HG03378 (cell line): ENCODE results near the gene BRWD1.
"Not testable (repeated sequence)": the region's sequence is repeated elsewhere in the genome, so short reads cannot be mapped to it uniquely, and the experiment has no call there.

Source experiments
- ATAC-seq: cut with Tn5 transposase; IDR thresholded peaks from one replicate; pipeline ENCODE4 v1.9.1; 2021; ENCODE audit warnings: mild to moderate bottlenecking, moderate library complexity; ENCODE audit not compliant: unreplicated experiment

The BRWD1 gene

DNA sequence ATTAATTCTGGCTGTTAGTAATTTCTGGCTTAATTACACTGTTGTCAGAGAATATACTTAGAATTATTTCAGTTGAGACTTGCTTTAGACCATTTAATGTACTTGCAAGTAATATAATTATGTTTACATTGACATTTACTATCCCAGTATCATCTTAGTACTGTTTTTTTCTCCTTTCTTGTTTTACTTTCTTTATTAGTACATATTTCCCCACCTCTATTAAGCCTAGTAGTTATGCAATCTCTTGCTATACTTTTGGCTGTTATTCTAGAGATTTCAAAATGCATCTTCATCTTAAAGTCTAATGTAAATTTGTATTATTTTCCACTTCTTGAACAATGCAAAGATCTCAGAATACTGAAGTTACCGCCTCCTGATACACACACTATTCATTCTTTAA lies 24.4 kb downstream of the BRWD1 start:
- ATAC-seq, result no peak

DNA sequence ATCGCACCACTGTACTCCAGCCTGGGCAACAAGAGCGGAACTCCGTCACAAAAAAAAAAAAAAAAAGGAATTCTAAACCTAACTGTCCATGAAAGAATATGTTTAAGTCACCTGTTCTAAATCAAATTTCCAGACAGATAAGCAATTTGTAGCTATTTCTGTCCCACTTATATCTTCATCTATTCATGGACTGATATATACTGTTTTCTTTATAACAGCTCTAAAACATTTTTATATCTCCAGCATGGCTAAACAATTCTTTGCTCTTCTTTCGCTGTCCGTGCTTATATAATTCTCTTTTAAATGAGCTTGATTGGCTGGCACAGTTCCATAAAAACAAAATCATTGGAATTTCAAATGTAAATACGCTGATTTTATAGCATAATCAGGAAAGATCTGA lies 30.5 kb downstream of the BRWD1 start:
- no peak for ATAC-seq

DNA sequence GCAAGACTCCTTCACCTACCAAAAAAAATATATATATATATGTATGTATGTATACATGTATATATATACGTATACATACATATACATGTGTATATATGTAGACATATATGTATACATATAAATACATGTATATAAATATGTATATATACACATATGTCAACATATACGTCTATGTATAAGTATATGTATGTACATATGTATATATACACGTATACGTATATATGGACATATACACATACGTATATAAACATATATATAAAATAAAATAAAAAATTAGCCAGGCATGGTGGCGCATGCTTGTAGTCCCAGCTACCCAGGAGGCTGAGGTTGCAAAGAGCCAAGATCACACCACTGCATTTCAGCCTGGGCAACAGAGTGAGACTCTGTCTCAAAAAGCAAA lies 31.6 kb downstream of the BRWD1 start:
- ATAC-seq, result no peak

DNA sequence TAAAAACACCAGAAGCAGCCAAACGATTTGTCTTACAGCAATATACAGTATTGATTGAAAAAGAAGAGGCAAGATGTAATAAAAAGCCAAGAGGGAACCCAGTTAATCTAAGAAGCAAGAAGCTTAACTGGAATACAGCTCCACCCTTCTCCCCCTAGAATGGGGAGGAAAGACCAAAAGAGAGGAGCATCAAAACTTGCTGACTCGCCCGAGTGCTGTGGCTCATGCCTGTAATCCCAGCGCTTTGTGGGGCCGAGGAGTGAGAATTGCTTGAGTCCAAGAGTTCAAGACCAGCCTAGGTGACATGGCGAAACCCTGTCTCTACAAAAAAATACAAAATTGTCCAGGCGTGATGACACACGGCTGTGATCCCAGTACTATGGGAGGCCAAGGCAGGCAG lies 32.2 kb downstream of the BRWD1 start:
- no peak for ATAC-seq

DNA sequence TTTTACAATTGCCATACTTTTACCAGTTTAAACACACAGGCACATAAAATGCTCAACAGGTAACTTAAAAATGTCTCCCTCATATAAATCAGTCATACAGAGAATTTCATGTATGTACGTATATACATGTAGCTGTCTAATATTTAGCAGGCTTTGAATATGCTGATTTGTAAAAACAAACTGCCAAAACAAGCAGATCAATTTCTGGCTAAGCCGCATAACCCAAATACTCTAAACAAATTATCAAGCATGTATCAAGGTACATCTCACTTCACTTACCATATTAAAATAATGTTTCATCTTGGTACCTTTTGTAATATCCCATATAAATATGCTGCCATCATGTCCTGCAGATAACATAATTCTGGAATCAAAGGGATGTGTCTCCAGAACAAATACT lies 43.8 kb downstream of the BRWD1 start:
- no peak for ATAC-seq

DNA sequence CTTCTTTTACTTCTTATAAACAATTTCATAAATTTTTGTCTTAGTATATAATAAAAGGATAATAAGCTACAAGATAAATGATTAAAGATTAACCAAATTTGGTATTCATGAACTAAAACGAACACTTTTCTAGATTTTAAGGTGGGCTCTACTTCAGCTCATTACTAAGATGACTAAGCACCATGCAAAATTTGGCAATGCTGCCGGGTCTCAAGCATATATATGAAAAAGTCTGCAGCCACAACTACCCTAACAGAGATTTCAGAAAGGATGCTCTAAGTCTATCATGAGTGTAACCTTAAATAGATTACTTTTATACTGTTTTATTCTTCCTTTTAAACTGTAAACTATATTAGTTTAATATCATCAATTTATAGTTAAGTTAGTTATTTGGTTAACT lies 47.8 kb downstream of the BRWD1 start:
- ATAC-seq, result peak; percentile 54

DNA sequence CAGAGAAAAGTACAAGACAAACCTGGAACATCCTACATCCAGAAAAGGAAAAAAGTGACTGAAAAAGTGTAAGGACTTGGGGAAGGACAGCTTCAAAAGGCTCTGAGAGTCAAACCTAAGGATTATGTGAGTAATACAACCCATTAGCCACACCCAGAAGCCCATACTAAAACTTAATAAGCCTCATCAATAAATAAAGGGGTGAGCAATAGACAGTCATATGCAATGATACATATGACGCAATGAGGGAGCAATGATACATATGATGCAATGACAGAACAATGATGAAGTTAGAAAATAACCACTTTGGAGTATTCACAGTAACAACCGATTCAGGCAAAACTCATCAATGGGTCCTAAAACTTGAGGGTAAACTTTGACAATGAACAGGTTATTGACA lies 50.1 kb downstream of the BRWD1 start:
- no peak for ATAC-seq

DNA sequence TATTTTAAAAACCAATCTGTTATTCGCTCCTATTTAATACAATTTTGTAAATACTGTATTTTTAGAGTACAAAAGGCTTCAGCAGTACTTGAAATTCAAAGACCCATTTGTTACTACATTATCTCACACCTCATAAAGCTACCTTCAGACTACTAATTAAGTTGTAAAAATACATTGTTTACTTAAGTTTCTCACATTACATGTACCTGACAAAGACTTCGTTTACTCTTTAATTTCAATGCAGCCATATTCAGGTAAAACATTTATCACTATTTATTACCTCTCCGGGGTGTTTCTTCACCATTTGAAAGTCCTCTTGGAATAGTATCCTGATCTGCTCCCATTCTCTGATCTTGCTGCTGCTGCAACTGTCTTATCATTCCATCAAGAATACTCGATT lies 55.2 kb downstream of the BRWD1 start:
- no peak for ATAC-seq

DNA sequence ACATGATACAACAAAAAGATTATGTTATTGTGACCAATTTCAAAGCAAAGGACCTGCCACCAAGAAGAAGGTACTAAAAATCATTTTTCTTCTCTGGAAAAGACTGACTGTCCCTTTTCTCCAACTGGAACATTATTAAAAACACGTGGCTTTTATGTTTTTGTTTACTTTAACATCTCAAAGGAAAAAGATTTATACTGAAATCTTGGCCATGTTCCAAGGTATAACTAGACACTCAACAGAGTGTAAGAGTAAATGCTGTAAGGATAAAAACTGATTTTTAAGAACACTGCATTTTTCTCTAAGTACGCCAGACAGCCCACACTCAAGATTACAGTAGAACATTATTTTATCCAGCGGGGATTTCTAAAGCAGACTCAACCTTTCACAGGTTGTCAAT lies 62.1 kb downstream of the BRWD1 start:
- no peak for ATAC-seq

DNA sequence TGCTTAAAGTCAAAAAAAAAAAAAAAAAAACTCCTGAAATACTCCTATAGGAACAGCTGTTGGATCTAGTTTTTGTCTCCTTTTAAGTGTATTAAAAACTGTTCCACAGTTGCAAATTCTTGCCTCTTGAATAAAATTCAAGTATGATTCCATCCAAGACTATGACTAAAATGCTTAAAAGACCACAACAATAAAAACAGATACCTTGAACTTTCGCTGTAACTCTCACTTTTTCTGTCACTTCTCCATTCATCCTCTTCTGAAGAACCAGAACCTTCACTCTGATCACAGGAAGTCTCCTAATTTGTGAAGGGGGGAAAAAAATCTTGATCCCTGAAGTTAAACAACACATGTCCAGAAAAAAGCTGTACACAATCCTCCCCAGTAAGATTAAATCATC lies 75.2 kb downstream of the BRWD1 start:
- ATAC-seq, result no peak

DNA sequence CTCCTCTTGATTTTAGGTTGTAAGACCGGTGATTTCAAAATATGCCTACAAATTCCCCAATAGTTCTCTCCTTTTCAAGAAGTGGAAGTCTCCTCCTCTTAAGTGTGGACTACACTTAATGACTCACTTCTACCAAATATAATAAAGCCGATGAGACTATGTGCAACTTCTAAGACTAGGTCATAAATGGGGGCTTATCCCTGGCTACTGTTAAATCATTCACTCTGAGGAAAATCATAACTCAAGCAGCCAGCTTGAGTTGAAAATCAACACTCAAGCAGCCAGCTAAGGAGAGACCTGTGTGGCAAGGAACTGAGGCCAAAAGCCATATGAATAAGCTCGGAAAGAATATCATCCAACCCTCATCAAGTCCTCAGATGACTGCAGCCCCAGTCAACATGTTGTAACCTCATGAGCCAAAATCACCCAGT lies 80.6 kb downstream of the BRWD1 start:
- no peak for ATAC-seq

DNA sequence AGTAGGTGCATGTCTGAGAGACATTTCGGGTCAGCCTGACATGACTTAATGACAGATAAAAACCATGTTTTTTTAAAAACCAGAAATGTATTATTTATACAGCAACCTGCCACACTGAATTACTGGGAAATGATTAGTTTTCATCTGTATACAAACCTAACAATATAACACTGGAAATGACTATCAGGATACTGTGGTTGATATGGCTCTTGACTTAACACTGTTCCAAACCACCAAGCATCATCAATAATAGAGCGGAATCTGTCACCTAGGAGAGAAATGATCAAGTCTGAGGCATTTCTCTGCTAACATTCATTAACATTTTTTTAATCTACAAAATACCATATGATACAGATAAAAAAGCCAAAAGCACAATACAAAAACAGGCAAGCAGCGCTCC lies 88.5 kb downstream of the BRWD1 start:
- ATAC-seq, result no peak

DNA sequence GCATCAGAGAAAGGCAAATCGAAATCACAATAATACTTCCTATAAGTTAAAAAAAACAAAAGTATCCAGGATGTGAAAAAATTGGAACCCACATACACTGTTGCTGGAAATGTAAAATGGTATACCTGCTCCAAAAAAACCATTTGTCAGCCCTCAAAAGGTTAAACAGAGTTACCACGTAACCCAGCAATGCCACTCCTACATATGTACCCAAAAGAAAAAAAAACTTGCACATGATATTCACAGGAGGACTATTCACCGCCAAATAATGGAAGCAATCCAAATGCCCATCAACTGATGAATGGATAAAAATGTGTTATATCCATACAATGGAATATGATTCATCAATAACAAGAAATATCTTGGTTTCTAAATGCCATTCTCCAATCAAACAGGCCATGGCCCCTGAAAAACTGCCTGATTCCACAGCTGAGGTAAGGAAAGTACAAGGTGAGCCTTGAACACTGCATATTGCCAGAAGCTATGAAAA lies 91.4 kb downstream of the BRWD1 start:
- no peak for ATAC-seq

DNA sequence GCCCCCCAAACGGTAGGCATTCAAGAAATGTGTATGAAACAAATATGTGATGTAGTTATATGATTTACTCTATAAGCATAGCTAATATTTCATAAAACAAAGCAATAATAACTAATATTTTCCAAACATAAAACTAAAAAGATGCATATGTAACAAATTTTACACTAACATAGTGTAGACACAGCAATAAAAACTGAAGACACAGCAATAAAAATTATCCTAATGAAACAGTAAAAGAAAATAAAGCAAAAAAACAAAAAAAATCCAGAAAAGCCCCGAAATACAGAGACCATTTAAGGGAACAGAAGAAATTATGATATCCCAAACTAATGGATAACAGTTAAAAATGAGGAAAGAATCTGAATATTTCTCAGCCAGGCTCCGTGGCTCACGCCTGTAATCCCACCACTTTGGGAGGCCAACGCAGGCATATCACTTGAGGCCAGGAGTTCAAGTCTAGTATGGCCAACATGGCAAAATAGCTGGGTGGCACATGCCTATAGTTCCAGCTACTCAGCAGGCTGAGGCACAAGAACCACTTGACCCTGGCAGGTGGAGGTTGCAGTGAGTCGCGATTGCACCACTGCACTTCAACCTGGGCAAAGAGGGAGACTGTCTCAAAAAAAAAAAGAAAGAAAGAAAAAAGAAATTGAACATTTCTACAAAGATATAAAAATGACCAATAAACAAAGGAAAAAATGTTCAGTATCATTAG lies 92.0 kb downstream of the BRWD1 start:
- no peak for ATAC-seq

DNA sequence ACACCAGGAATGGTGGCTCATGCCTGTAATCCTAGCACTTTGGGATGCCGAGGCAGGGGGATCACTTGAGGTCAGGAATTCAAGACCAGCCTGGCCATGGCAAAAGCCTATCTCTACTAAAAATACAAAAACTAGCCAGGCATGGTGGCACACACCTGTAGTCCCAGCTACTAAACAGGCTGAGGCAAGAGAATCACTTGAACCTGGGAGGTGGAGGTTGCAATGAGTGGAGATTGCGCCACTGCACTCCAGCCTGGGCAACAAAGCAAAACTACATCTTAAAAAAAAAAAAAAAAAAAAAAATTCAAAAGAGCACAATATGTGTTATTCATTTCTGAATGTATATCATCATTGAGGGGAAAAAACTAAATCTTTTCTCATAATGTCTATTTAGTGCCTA lies 92.6 kb downstream of the BRWD1 start:
- ATAC-seq, result not testable (repeated sequence)

DNA sequence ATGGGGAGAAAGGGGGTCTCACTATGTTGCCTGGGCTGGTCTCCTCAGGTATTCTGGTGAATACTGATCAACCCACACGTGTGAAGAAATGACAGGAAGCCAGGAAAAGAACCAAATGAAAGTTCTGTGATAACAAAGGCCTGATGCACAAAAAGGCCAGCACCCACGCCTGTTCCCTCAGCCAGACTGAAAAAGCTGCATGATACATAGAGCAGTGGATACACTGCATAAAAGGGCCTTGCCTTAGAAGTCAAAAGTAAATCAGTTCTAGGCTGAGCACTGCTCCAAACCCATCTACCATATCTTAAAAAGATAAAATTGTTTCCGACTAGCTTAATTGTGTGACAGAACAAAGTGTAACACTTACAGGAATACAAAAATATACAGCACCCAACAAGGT lies 93.3 kb downstream of the BRWD1 start:
- ATAC-seq, result no peak

DNA sequence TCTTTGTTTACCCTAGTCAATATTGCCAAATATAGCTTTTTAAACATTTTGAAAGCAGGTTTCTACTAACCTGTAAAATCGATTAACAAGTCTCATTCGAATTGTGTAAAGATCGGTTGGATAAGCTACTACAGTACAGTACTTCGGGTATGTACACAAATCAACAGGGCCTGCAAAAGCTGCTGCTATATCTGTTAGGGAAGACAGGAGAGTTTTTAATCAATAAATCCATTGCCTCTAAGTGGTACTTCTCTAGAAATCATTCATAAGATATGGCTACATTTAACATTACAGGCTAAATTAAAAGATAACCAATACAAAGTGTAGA lies 95.4 kb downstream of the BRWD1 start:
- no peak for ATAC-seq

DNA sequence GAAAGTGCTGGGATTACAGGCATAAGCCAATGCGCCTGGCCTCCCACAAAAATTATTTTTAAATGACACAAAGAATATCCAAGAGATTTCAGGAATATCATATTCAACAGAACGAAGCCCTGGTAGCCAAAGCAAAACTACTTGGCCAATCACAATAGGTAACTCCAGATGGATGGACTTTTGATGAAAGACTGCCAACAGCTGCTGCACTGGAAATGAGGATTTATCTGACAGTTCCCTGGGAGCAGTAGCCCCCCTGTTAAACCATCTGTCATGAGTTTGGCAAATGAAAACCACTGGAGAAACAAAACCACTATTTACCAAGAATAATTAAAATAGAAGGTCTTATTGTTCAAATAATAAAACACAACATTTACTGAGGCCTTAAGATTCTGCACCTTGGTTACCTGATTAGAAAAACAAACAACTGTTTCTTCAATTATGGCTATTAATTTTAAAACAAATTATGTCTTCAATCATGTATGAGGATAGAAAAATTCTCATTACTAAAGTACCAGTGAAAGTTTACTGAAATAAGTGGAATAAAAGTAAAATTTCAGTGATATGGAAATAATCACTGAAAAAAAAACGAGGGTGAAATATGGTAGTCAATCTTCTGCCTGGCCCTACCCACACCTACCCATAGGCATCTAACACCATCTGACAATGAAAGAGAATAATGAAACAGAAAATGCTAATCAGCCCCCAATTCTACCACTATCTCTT lies 95.9 kb downstream of the BRWD1 start:
- no peak for ATAC-seq

DNA sequence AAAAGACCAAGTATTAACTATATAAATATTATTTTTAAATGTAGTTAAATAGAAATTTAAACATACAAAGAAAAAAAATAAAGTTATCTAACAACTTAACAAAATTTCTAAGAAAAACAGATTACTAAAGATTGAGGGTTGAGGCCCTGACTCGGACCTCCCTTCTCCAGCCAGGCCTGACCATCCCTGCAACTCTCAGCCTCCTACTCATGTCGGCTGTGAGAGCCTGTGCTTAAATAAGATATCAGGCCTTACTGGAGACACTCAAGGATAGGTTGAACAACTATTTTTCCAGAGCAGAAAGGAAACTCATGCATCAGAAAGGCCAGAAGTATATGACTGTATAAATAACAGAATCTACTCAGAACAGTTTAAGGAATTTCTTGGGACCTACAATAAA lies 97.1 kb downstream of the BRWD1 start:
- ATAC-seq, result no peak

DNA sequence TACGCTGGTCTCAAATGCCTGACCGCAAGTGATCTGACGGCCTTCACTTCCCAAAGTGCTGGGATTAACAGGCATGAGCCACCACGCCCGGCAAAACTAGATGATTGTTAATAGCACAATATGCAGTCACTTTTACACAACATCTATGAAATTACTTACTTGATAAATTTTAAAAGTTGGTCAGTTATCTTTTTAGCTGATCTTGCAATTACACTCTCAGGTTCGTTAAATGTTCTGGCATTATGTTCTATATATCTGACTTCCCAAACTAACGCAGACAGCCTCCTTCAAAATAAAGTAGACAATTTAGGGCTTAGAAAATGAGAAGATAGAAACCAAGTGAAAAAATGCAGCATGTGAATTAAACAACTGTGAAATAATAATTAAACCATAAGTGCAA lies 98.4 kb downstream of the BRWD1 start:
- ATAC-seq, result no peak

DNA sequence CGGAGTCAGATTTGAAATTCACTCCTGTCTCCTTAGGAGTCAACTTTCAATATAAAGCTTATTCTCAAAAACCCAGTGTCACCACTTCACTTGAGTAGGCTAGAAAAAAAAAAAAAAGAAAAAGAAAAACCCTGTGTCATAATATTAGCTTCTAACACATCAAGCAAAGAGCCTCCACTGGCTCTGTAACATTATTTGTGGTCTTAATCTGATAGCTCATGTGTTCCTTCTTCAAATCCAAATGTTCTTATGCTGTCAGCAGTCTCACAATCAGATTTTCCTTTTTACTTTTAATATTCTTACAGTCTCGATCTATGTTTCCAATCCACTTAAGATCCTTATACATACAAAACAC lies 104.1 kb downstream of the BRWD1 start:
- ATAC-seq, result no peak

DNA sequence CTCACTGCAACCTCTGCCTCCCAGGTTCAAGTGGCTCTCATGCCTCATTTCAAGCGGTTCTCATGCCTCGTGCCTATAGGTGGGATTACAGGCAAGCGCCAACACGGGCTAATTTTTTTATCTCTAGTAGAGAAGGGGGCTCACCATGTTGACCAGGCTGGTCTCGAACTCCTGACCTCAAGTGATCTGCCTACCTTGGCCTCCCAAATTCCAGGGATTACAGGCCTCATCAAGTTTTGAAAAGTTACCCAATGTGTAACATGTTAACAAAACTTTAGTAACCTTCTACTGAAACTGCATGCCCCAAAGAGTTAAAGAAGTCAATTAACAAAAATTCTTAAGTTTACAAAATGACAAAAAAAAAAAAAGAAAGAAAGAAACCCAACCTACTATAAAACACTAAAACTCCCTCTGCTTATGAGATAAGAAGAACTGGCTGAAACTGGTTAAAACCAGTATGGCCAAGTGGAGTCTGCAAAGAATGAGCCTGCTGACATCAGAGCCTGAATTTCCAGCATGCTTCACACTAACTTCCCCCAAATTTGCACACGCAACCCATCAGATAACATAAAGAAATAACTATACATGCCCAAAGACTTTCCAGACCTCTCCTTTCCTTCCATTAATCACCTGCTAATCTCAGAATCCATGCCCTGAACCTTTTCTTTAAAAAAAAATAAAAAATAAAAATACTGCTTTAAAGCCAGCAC lies 104.7 kb downstream of the BRWD1 start:
- ATAC-seq, result no peak
